ENCODE results near the gene WASF3.

Gene WASF3

GRCh38 chr13:26682606-26683005, 125.1 kb downstream of the WASF3 start:
- no peak for TF ChIP-seq SPI1 (IDR thresholded peaks at IDR 0.05; ENCODE audit: borderline replicate concordance, low read depth)
- TF ChIP-seq REST (IDR thresholded peaks at IDR 0.05; ENCODE audit: insufficient replicate concordance, low read depth) = no peak
- TF ChIP-seq, protein P1, sequence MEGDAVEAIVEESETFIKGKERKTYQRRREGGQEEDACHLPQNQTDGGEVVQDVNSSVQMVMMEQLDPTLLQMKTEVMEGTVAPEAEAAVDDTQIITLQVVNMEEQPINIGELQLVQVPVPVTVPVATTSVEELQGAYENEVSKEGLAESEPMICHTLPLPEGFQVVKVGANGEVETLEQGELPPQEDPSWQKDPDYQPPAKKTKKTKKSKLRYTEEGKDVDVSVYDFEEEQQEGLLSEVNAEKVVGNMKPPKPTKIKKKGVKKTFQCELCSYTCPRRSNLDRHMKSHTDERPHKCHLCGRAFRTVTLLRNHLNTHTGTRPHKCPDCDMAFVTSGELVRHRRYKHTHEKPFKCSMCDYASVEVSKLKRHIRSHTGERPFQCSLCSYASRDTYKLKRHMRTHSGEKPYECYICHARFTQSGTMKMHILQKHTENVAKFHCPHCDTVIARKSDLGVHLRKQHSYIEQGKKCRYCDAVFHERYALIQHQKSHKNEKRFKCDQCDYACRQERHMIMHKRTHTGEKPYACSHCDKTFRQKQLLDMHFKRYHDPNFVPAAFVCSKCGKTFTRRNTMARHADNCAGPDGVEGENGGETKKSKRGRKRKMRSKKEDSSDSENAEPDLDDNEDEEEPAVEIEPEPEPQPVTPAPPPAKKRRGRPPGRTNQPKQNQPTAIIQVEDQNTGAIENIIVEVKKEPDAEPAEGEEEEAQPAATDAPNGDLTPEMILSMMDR (IDR thresholded peaks at IDR 0.05; ENCODE audit: insufficient read depth, low read length) = no peak
- no peak for TF ChIP-seq GABPA (IDR thresholded peaks at IDR 0.05; ENCODE audit: low read depth)
- TF ChIP-seq POLR2AphosphoS5 (IDR thresholded peaks at IDR 0.05; ENCODE audit: low read depth) = no peak
- no peak for DNase-seq (ENCODE audit: low read depth in 1 of 2, low spot score in 1 of 2)
- Histone ChIP-seq H3K27me3 (ENCODE audit: insufficient read depth, poor library complexity, severe bottlenecking) (no peaks in the 10 kb centered on the region), H3K4me3 (replicated peaks; ENCODE audit: insufficient read depth, low read length) (no peak overlapping the region), H3K27ac (replicated peaks) (no peak overlapping the region)

GRCh38 chr13:26685606-26686005, 128.1 kb downstream of the WASF3 start:
- Histone ChIP-seq H3K27me3 (ENCODE audit: insufficient read depth, poor library complexity, severe bottlenecking) (no peaks in the 10 kb centered on the region), H3K27ac (replicated peaks) (no peak overlapping the region), H3K4me3 (replicated peaks; ENCODE audit: insufficient read depth, low read length) (no peak overlapping the region)
- no peak for TF ChIP-seq SPI1 (IDR thresholded peaks at IDR 0.05; ENCODE audit: borderline replicate concordance, low read depth)
- TF ChIP-seq REST (IDR thresholded peaks at IDR 0.05; ENCODE audit: insufficient replicate concordance, low read depth) = no peak
- no peak for TF ChIP-seq GABPA (IDR thresholded peaks at IDR 0.05; ENCODE audit: low read depth)
- TF ChIP-seq POLR2AphosphoS5 (IDR thresholded peaks at IDR 0.05; ENCODE audit: low read depth) = no peak
- TF ChIP-seq, protein P1 (IDR thresholded peaks at IDR 0.05; ENCODE audit: insufficient read depth, low read length) = no peak
- no peak for DNase-seq (ENCODE audit: low read depth in 1 of 2, low spot score in 1 of 2)

DNA sequence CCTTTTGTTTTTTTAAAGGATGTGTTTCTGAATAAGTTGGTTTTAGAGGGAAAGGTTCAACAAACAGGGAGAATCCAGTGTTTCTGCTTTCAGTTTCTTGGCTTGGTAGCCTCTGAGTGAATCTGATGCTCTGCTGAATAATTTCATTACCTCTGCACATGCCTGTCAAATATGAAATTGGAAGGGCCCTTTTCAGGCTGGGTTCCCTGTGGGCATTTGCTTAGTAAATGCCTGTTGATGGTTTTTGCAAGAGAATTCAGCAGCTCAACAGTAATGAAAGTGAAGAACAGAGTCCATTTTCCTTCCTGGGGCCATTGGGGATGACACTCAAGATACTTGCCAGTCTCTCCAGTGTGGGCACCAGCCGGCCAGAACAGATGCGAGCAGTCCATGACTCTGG, 128.8 kb downstream of the WASF3 start:
- DNase-seq (ENCODE audit: low read depth in 1 of 2, low spot score in 1 of 2) = no peak
- H3K27ac ChIP-seq (replicated peaks) = no peak overlapping the region
- no peak for TF ChIP-seq SPI1 (IDR thresholded peaks at IDR 0.05; ENCODE audit: borderline replicate concordance, low read depth)
- TF ChIP-seq GABPA (IDR thresholded peaks at IDR 0.05; ENCODE audit: low read depth) = no peak
- TF ChIP-seq, protein P1 (IDR thresholded peaks at IDR 0.05; ENCODE audit: insufficient read depth, low read length) = no peak
- no peak for TF ChIP-seq REST (IDR thresholded peaks at IDR 0.05; ENCODE audit: insufficient replicate concordance, low read depth)
- TF ChIP-seq POLR2AphosphoS5 (IDR thresholded peaks at IDR 0.05; ENCODE audit: low read depth) = no peak
- H3K27me3 ChIP-seq (ENCODE audit: insufficient read depth, poor library complexity, severe bottlenecking) = no peaks in the 10 kb centered on the region
- no peak overlapping the region for H3K4me3 ChIP-seq (replicated peaks; ENCODE audit: insufficient read depth, low read length)
